Stomach (tissue), 9 donors: ENCODE data around the gene PLXNB3. TPM values are rescaled to one million over a fixed set of nuclear protein-coding genes. Genes with fewer than 3 reads are reported as not detected.

ENCODE experiments used
- DNase-seq, 2 donors: peaks; one replicate each; pipeline versions ENCODE4 v3.0.0 to v3.0.0-alpha.2; 2013 to 2019
- H3K27ac ChIP-seq, 5 donors: fragments of 200-600 bp in 4 of 5; sonication (generic) in 4 of 5; one replicate each; pipeline ENCODE4 v1.5.1; 2013 to 2019; ENCODE audit warnings: mild to moderate bottlenecking in 1 of 5, moderate library complexity in 1 of 5
- H3K27me3 ChIP-seq, 3 donors: fragments of 200-600 bp; sonication (generic); one replicate each; pipeline ENCODE4 v1.5.1; 2017 to 2019; ENCODE audit warnings: mixed run types in 1 of 3
- H3K36me3 ChIP-seq, 4 donors: fragments of 200-600 bp; sonication (generic); 1 replicate in 3 of 4; 2 replicates in 1 of 4; pipeline ENCODE4 v1.5.1; 2016 to 2019
- H3K4me1 ChIP-seq, 4 donors: fragments of 200-600 bp; sonication (generic); one replicate each; pipeline ENCODE4 v1.5.1; 2016 to 2019
- H3K4me3 ChIP-seq, 4 donors: fragments of 200-600 bp; sonication (generic) in 3 of 4; one replicate each; pipeline ENCODE4 v1.5.1; 2016 to 2019; ENCODE audit warnings: mild to moderate bottlenecking in 1 of 4
- H3K9me3 ChIP-seq, 4 donors: fragments of 200-600 bp; sonication (generic); one replicate each; pipeline ENCODE4 v1.5.1; 2016 to 2019
- CTCF ChIP-seq, 7 experiments: fragments of 450-650 bp in 4 of 7; fragments of 200-600 bp in 3 of 7; sonication (generic) in 3 of 7; IDR thresholded peaks; one replicate each; pipeline ENCODE4 v1.5.1; 2016 to 2019; ENCODE audit warnings: antibody characterized with exemption in 7 of 7, control low read depth in 2 of 7, mild to moderate bottlenecking in 1 of 7
- EP300 ChIP-seq: sonication (generic); formaldehyde crosslinking; IDR thresholded peaks from one replicate; pipeline ENCODE4 v1.6.1; 2017; ENCODE audit warnings: antibody characterized with exemption
- POLR2A ChIP-seq, 4 donors: fragments of 450-650 bp; IDR thresholded peaks; one replicate each; pipeline ENCODE4 v1.6.1; 2016; ENCODE audit warnings: antibody characterized with exemption in 4 of 4, control low read depth in 2 of 4, mild to moderate bottlenecking in 1 of 4, moderate library complexity in 1 of 4
- POLR2AphosphoS5 ChIP-seq, 3 donors: sonication (generic); formaldehyde crosslinking; IDR thresholded peaks; one replicate each; pipeline ENCODE4 v1.6.1; 2016; ENCODE audit warnings: antibody characterized with exemption in 3 of 3
- WGBS, 5 donors: extraction: QIAGEN DNeasy Blood & Tissue Kit in 3 of 5; methylation state at CpG; one replicate each; pipeline versions ENCODE4 v1.1.5 to v1.1.7; 2013 to 2018; 5-methylcytosine and 5-hydroxymethylcytosine counted together
- intact Hi-C: fragments of 100-400 bp; cut with DNase I; formaldehyde crosslinking; loops from one replicate; pipeline ENCODE4 v1.15.1; 2023; ENCODE audit warnings: low total_unique reads
- polyA plus RNA-seq, 3 donors: library from polyadenylated mRNA; stranded (reverse); fragments of 200-250 nt; gene quantifications; one replicate each; pipeline ENCODE4 v1.2.3, GENCODE V29; 2013
- total RNA-seq, 5 donors: library from RNA; depleted of rRNA; stranded (reverse); fragments of >200 nt; gene quantifications; one replicate each; pipeline versions ENCODE4 v1.1.0 to v1.2.3, GENCODE V29; 2014 to 2016
- donor health status: healthy with polysubstance abuse.
- donor health status: Bipolar disorder and iron deficiency.
- donor health status: healthy.

The PLXNB3 gene
- total and polyA plus RNA-seq, 8 donors, result 1.8 to 49.2 (median 8.9) TPM

GRCh38 chrX:153775293-153776119 lies 11.5 kb downstream of the PLXNB3 start:
- no peak for DNase-seq
- intact Hi-C loops, result no loop called here
- Histone ChIP-seq H3K27ac (no peak overlapping the region), H3K4me1 (peaks cover 0 to 5% (median 2%) of the 10 kb centered on the region in 4 donors), H3K4me3 (no peak overlapping the region), H3K36me3 (peaks cover 0 to 63% (median 12%) of the 10 kb centered on the region in 4 donors), H3K9me3 (no peaks in the 10 kb centered on the region), H3K27me3 (peaks cover 0 to 9% (median 3%) of the 10 kb centered on the region in 3 donors)
- TF ChIP-seq POLR2AphosphoS5 (IDR thresholded peaks at IDR 0.05), result no peak
- no peak for TF ChIP-seq CTCF (IDR thresholded peaks at IDR 0.05)
- no peak for TF ChIP-seq EP300
- TF ChIP-seq POLR2A (IDR thresholded peaks at IDR 0.05), result no peak
- 90 to 95% (median 94%) methylated on average over 26 to 42 of the region's 42 CpGs for WGBS, 5 donors

GRCh38 chrX:153776120-153776599 lies 12.1 kb downstream of the PLXNB3 start:
- WGBS, 5 donors, result 71 to 100% (median 97%) methylated on average over 1 to 16 of the region's 20 CpGs
- Histone ChIP-seq H3K36me3 (peaks cover 0 to 56% (median 11%) of the 10 kb centered on the region in 4 donors), H3K4me3 (no peak overlapping the region), H3K27ac (no peak overlapping the region), H3K27me3 (peaks cover 0 to 14% (median 3%) of the 10 kb centered on the region in 3 donors), H3K9me3 (no peaks in the 10 kb centered on the region), H3K4me1 (peaks cover 0 to 11% (median 8%) of the 10 kb centered on the region in 4 donors)
- no peak for DNase-seq
- intact Hi-C loops, result no loop called here
- TF ChIP-seq EP300 (no peak), CTCF (IDR thresholded peaks at IDR 0.05) (no peak), POLR2AphosphoS5 (IDR thresholded peaks at IDR 0.05) (no peak), POLR2A (IDR thresholded peaks at IDR 0.05) (no peak)

- intact Hi-C loops, result no loop called here
- Histone ChIP-seq H3K4me1 (peaks cover 0 to 16% (median 13%) of the 10 kb centered on the region in 4 donors), H3K27ac (no peak overlapping the region), H3K36me3 (peaks cover 0 to 51% (median 11%) of the 10 kb centered on the region in 4 donors), H3K27me3 (peaks cover 0 to 19% (median 3%) of the 10 kb centered on the region in 3 donors), H3K4me3 (no peak overlapping the region), H3K9me3 (no peaks in the 10 kb centered on the region)
- no peak for TF ChIP-seq POLR2A (IDR thresholded peaks at IDR 0.05)
- DNase-seq, result no peak
- 60 to 80% (median 74%) methylated on average over 1 to 16 of the region's 22 CpGs; no CpG with 5 or more reads in 1 of the 5 donors for WGBS, 5 donors
Observed at GRCh38 chrX:153776611-153777045, 12.6 kb downstream of the PLXNB3 start.

GRCh38 chrX:153777261-153778090 lies 13.4 kb downstream of the PLXNB3 start:
- no peak overlapping the region for H3K27ac ChIP-seq
- 84 to 94% (median 88%) methylated on average over 3 to 34 of the region's 34 CpGs for WGBS, 5 donors
- H3K4me1 ChIP-seq, result peaks cover 0 to 25% (median 15%) of the 10 kb centered on the region in 4 donors
- H3K36me3 ChIP-seq, result peaks cover 0 to 43% (median 11%) of the 10 kb centered on the region in 4 donors
- no peak for DNase-seq
- no peaks in the 10 kb centered on the region for H3K9me3 ChIP-seq
- peaks cover 0 to 20% (median 3%) of the 10 kb centered on the region in 3 donors for H3K27me3 ChIP-seq
- intact Hi-C loops, result no loop called here
- H3K4me3 ChIP-seq, result no peak overlapping the region
- TF ChIP-seq CTCF (IDR thresholded peaks at IDR 0.05), result no peak
- TF ChIP-seq EP300, result no peak
- no peak for TF ChIP-seq POLR2A (IDR thresholded peaks at IDR 0.05)
- no peak for TF ChIP-seq POLR2AphosphoS5 (IDR thresholded peaks at IDR 0.05)
